Liver (tissue), 3 donors: ENCODE results near the gene STOM.

Experiments used
- ATF3 ChIP-seq: IDR thresholded peaks from 2 replicates; pipeline ENCODE4 v1.6.1; 2016; ENCODE audit warnings: antibody characterized with exemption
- CTCF ChIP-seq: fragments of 150-350 bp; IDR thresholded peaks from 2 replicates; pipeline ENCODE4 v1.5.1; 2017; ENCODE audit warnings: improper control_type of control experiment, low read depth, low read length; ENCODE audit not compliant: missing input control
- FOXA1 ChIP-seq: IDR thresholded peaks from 2 replicates; pipeline ENCODE4 v1.6.1; 2016; ENCODE audit warnings: antibody characterized with exemption
- HNF4G ChIP-seq: IDR thresholded peaks from 2 replicates; pipeline ENCODE4 v1.6.1; 2016; ENCODE audit warnings: antibody characterized with exemption
- MAX ChIP-seq: IDR thresholded peaks from 2 replicates; pipeline ENCODE4 v1.6.1; 2016; ENCODE audit warnings: antibody characterized with exemption
- REST ChIP-seq: IDR thresholded peaks from 2 replicates; pipeline ENCODE4 v1.6.1; 2016; ENCODE audit warnings: antibody characterized with exemption, mild to moderate bottlenecking
- RXRA ChIP-seq, 2 donors: IDR thresholded peaks; 2 replicates each; pipeline ENCODE4 v1.6.1; 2017 to 2018; ENCODE audit warnings: antibody characterized with exemption in 2 of 2, mild to moderate bottlenecking in 1 of 2
- YY1 ChIP-seq: IDR thresholded peaks from 2 replicates; pipeline ENCODE4 v1.6.1; 2016; ENCODE audit warnings: antibody characterized with exemption, mild to moderate bottlenecking
- donor health status: healthy.
- donor health status: healthy.

- TF ChIP-seq CTCF (no peak), ATF3 (no peak), REST (no peak), RXRA (IDR thresholded peaks at IDR 0.05) (peak in 1 of 2 donors; percentile 13), FOXA1 (no peak), HNF4G (no peak), MAX (no peak), YY1 (no peak)
Observed at GRCh38 chr9:121354141-121354540, 15.9 kb downstream of the STOM start.
